Kasumi-1 (cell line): ENCODE measurements around the gene MOAP1.
A peak's percentile ranks its signal among the peaks of the same experiment; 100 is the strongest.
"Not testable (repeated sequence)": the region's sequence is repeated elsewhere in the genome, so short reads cannot be mapped to it uniquely, and the experiment has no call there.

Source experiments
- DNase-seq, 2 experiments: peaks; one replicate each; lab custom pipeline; 2025; lab: John Stamatoyannopoulos, UW

MOAP1 gene

GRCh38 chr14:93185349-93185720, 638 bp upstream of the MOAP1 start:
- DNase-seq, result peak; percentile 47 to 55

- DNase-seq, result no peak
These were observed 940 bp downstream of the MOAP1 start for GRCh38 chr14:93183596-93184317.

- DNase-seq, result no peak
These were observed 9.2 kb downstream of the MOAP1 start for GRCh38 chr14:93175492-93175891.

GRCh38 chr14:93174731-93175130, 10.0 kb downstream of the MOAP1 start:
- not testable (repeated sequence) for DNase-seq

- no peak for DNase-seq
These were observed 10.7 kb downstream of the MOAP1 start for GRCh38 chr14:93173943-93174395.

- no peak for DNase-seq
These were observed 13.3 kb downstream of the MOAP1 start for GRCh38 chr14:93171376-93171775.

- DNase-seq, result not testable (repeated sequence)
These were observed 14.6 kb downstream of the MOAP1 start for GRCh38 chr14:93170141-93170540.

- not testable (repeated sequence) for DNase-seq
These were observed 15.1 kb downstream of the MOAP1 start for GRCh38 chr14:93169619-93170018.

- DNase-seq, result not testable (repeated sequence)
These were observed 16.1 kb downstream of the MOAP1 start for GRCh38 chr14:93168610-93169009.

- DNase-seq, result not testable (repeated sequence)
These were observed 19.1 kb downstream of the MOAP1 start for GRCh38 chr14:93165271-93166265.

- no peak for DNase-seq
These were observed 21.1 kb downstream of the MOAP1 start for GRCh38 chr14:93163564-93163963.

- no peak for DNase-seq
These were observed 23.2 kb downstream of the MOAP1 start for GRCh38 chr14:93161411-93161940.

GRCh38 chr14:93160353-93160801, 24.3 kb downstream of the MOAP1 start:
- peak; percentile 57 to 61 for DNase-seq

GRCh38 chr14:93159625-93160352, 24.9 kb downstream of the MOAP1 start:
- not testable (repeated sequence) for DNase-seq

GRCh38 chr14:93158349-93158748, 26.3 kb downstream of the MOAP1 start:
- not testable (repeated sequence) for DNase-seq

GRCh38 chr14:93156693-93157369, 27.9 kb downstream of the MOAP1 start:
- DNase-seq, result no peak

GRCh38 chr14:93155667-93156066, 29.0 kb downstream of the MOAP1 start:
- DNase-seq, result no peak

- DNase-seq, result no peak
These were observed 31.6 kb downstream of the MOAP1 start for GRCh38 chr14:93153121-93153520.

- no peak for DNase-seq
These were observed 34.2 kb downstream of the MOAP1 start for GRCh38 chr14:93150227-93151208.

GRCh38 chr14:93148979-93149378, 35.7 kb downstream of the MOAP1 start:
- no peak for DNase-seq
